Activated CD4-positive, alpha-beta T cell treated with anti-CD3 and anti-CD28 coated beads, Interleukin-2, amount 50 U/mL, for 16 hours (primary cell): Measurements from ENCODE around the gene FAM111B.

Experiments
- DNase-seq: peaks from one replicate; pipeline ENCODE4 v3.0.0-alpha.2; 2020

FAM111B gene

GRCh38 chr11:59158206-59159068 lies 51.4 kb downstream of the FAM111B start:
- peak; percentile 72 for DNase-seq

GRCh38 chr11:59164028-59164427 lies 57.0 kb downstream of the FAM111B start:
- no peak for DNase-seq

- DNase-seq = peak; percentile 92
Observed at GRCh38 chr11:59171508-59172322, 64.7 kb downstream of the FAM111B start, which contains the start of gene DTX4. TSS of gene DTX4 (plus strand) at chr11:59172132. CDS start at chr11:59172596, 464 bp downstream.

- no peak for DNase-seq
Observed at GRCh38 chr11:59172345-59173079, 65.5 kb downstream of the FAM111B start.

- DNase-seq = no peak
Observed at GRCh38 chr11:59173080-59173963, 66.3 kb downstream of the FAM111B start.

- DNase-seq = no peak
Observed at GRCh38 chr11:59173964-59174663, 67.1 kb downstream of the FAM111B start.

- no peak for DNase-seq
Observed at GRCh38 chr11:59174664-59175033, 67.6 kb downstream of the FAM111B start.

- no peak for DNase-seq
Observed at GRCh38 chr11:59175091-59175501, 68.1 kb downstream of the FAM111B start.

- no peak for DNase-seq
Observed at GRCh38 chr11:59176330-59176729, 69.3 kb downstream of the FAM111B start.
